Measurements from ENCODE around the gene TOGARAM2.

Gene TOGARAM2

GRCh38 chr2:29033656-29034055 is 52.6 kb downstream of the TOGARAM2 start:
- no peak for DNase-seq (ENCODE audit: low read depth)
- TF ChIP-seq CTCF (conservative IDR thresholded peaks at IDR 0.05; ENCODE audit: low read depth, low read length) = no peak
- H3K4me3 ChIP-seq (ENCODE audit: low read length) = no peak overlapping the region

GRCh38 chr2:29035016-29035745 is 54.1 kb downstream of the TOGARAM2 start:
- DNase-seq (ENCODE audit: low read depth) = no peak
- no peak for TF ChIP-seq CTCF (conservative IDR thresholded peaks at IDR 0.05; ENCODE audit: low read depth, low read length)
- no peak overlapping the region for H3K4me3 ChIP-seq (ENCODE audit: low read length)

- no peak overlapping the region for H3K4me3 ChIP-seq (ENCODE audit: low read length)
- no peak for TF ChIP-seq CTCF (conservative IDR thresholded peaks at IDR 0.05; ENCODE audit: low read depth, low read length)
- no peak for DNase-seq (ENCODE audit: low read depth)
These were observed 58.8 kb downstream of the TOGARAM2 start for GRCh38 chr2:29039718-29040480.

- TF ChIP-seq CTCF (conservative IDR thresholded peaks at IDR 0.05; ENCODE audit: low read depth, low read length) = no peak
- H3K4me3 ChIP-seq (ENCODE audit: low read length) = no peak overlapping the region
- no peak for DNase-seq (ENCODE audit: low read depth)
These were observed 59.5 kb downstream of the TOGARAM2 start for GRCh38 chr2:29040552-29040951.

GRCh38 chr2:29041161-29041660 is 60.1 kb downstream of the TOGARAM2 start:
- no peak for DNase-seq (ENCODE audit: low read depth)
- no peak overlapping the region for H3K4me3 ChIP-seq (ENCODE audit: low read length)
- TF ChIP-seq CTCF (conservative IDR thresholded peaks at IDR 0.05; ENCODE audit: low read depth, low read length) = no peak

- TF ChIP-seq CTCF (conservative IDR thresholded peaks at IDR 0.05; ENCODE audit: low read depth, low read length) = no peak
- no peak overlapping the region for H3K4me3 ChIP-seq (ENCODE audit: low read length)
- DNase-seq (ENCODE audit: low read depth) = no peak
These were observed 61.5 kb downstream of the TOGARAM2 start for GRCh38 chr2:29042561-29043075.

Measured in retinal pigment epithelial cell (primary cell).